NT2/D1 (cell line): ENCODE measurements around the gene RNF217.
"Not testable (repeated sequence)": the region's sequence is repeated elsewhere in the genome, so short reads cannot be mapped to it uniquely, and the experiment has no call there.

Experiments used
- SUZ12 ChIP-seq: IDR thresholded peaks from 2 replicates; pipeline ENCODE4 v1.6.1; 2011; ENCODE audit not compliant: insufficient read length, insufficient read depth; ENCODE audit errors: extremely low read depth
- YY1 ChIP-seq: IDR thresholded peaks from 2 replicates; pipeline ENCODE4 v1.6.1; 2011; ENCODE audit not compliant: insufficient read length, insufficient read depth

GRCh38 chr6:125036486-125036885 lies 74.2 kb downstream of the RNF217 start:
- not testable (repeated sequence) for TF ChIP-seq SUZ12, YY1
